ENCODE results near the gene RBM33.

Gene RBM33

GRCh38 chr7:155631155-155631554 lies 13.3 kb upstream of the RBM33 start:
- no peak for DNase-seq

- DNase-seq = no peak
Measured at GRCh38 chr7:155635817-155636216, 8.6 kb upstream of the RBM33 start.

GRCh38 chr7:155637155-155637554 lies 7.3 kb upstream of the RBM33 start:
- no peak for DNase-seq

- DNase-seq = no peak
Measured at GRCh38 chr7:155638366-155638765, 6.1 kb upstream of the RBM33 start.

- no peak for DNase-seq
Measured at GRCh38 chr7:155639958-155640520, 4.4 kb upstream of the RBM33 start.

- DNase-seq = no peak
Measured at GRCh38 chr7:155640629-155641028, 3.8 kb upstream of the RBM33 start.

GRCh38 chr7:155643804-155644177 lies 670 bp upstream of the RBM33 start:
- DNase-seq = no peak

GRCh38 chr7:155644971-155645509 lies 579 bp downstream of the RBM33 start:
- DNase-seq = no peak

- DNase-seq = no peak
Measured at GRCh38 chr7:155645662-155646061, 1.2 kb downstream of the RBM33 start.

GRCh38 chr7:155646669-155647068 lies 2.2 kb downstream of the RBM33 start:
- no peak for DNase-seq

- no peak for DNase-seq
Measured at GRCh38 chr7:155647302-155647701, 2.8 kb downstream of the RBM33 start.

- no peak for DNase-seq
Measured at GRCh38 chr7:155647734-155648133, 3.3 kb downstream of the RBM33 start.

- DNase-seq = no peak
Measured at GRCh38 chr7:155648752-155649339, 4.4 kb downstream of the RBM33 start.

- no peak for DNase-seq
Measured at GRCh38 chr7:155649588-155649987, 5.1 kb downstream of the RBM33 start.

GRCh38 chr7:155652156-155653114 lies 8.0 kb downstream of the RBM33 start:
- DNase-seq = no peak

GRCh38 chr7:155653803-155654202 lies 9.3 kb downstream of the RBM33 start:
- no peak for DNase-seq

- no peak for DNase-seq
Measured at GRCh38 chr7:155656891-155657290, 12.4 kb downstream of the RBM33 start.

- no peak for DNase-seq
Measured at GRCh38 chr7:155660059-155660757, 15.7 kb downstream of the RBM33 start.

GRCh38 chr7:155660758-155661093 lies 16.3 kb downstream of the RBM33 start:
- no peak for DNase-seq

- no peak for DNase-seq
Measured at GRCh38 chr7:155662343-155663043, 18.0 kb downstream of the RBM33 start.

GRCh38 chr7:155663937-155664336 lies 19.5 kb downstream of the RBM33 start:
- DNase-seq = no peak

- DNase-seq = no peak
Measured at GRCh38 chr7:155665079-155665956, 20.9 kb downstream of the RBM33 start.

All from NCI-H2029 treated with DMSO at 0.1 percent for 48 hours (cell line).